ENCODE measurements around the gene NACC2.

NACC2 gene

GRCh38 chr9:135973277-135974219 lies 121.5 kb downstream of the NACC2 start:
- no peak overlapping the region for H3K4me3 ChIP-seq (ENCODE audit: control insufficient read depth, low read depth, low read length)
- TF ChIP-seq CTCF (IDR thresholded peaks at IDR 0.05; ENCODE audit: control insufficient read depth, insufficient read depth, low read depth, low read length, missing control alignments): no peak
- DNase-seq (ENCODE audit: low read depth): no peak

- no peak for TF ChIP-seq CTCF (IDR thresholded peaks at IDR 0.05; ENCODE audit: control insufficient read depth, insufficient read depth, low read depth, low read length, missing control alignments)
- no peak overlapping the region for H3K4me3 ChIP-seq (ENCODE audit: control insufficient read depth, low read depth, low read length)
- no peak for DNase-seq (ENCODE audit: low read depth)
Observed at GRCh38 chr9:135971892-135972291, 123.2 kb downstream of the NACC2 start.

- TF ChIP-seq CTCF (IDR thresholded peaks at IDR 0.05; ENCODE audit: control insufficient read depth, insufficient read depth, low read depth, low read length, missing control alignments): no peak
- no peak overlapping the region for H3K4me3 ChIP-seq (ENCODE audit: control insufficient read depth, low read depth, low read length)
- DNase-seq (ENCODE audit: low read depth): peak; percentile 35
Observed at GRCh38 chr9:135971111-135971766, 123.8 kb downstream of the NACC2 start.

GRCh38 chr9:135970128-135970815 lies 124.8 kb downstream of the NACC2 start:
- no peak overlapping the region for H3K4me3 ChIP-seq (ENCODE audit: control insufficient read depth, low read depth, low read length)
- TF ChIP-seq CTCF (IDR thresholded peaks at IDR 0.05; ENCODE audit: control insufficient read depth, insufficient read depth, low read depth, low read length, missing control alignments): no peak
- DNase-seq (ENCODE audit: low read depth): no peak

DNA sequence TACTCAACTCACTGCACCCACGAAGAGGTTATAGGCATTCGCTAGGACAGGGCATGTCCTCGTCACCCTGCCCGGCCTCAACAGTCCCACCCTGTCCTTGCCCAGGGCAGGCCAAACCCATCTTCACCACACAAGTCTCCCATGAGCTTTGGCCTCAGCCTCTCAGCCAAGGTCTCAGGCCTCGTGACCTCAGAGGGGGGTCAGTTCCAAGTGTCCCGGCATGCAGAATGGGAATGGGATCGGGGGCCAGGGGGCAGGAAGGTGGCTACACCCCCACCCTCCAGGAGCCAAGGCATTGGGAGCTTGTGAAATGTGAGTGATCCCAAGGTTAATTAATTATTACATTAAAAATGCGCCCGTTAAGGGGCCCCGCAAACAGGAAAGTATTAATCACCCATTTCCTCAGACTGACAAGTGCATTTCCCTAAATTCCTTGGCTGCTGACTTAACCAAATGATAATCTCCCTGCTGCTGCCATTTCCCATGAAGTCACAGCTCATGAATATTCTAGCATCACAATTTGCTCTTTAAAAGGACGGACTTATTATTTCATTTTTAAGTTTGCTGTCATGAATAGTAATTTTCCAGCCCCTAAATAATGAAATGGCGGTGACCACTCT lies 125.9 kb downstream of the NACC2 start:
- no peak for TF ChIP-seq CTCF (IDR thresholded peaks at IDR 0.05; ENCODE audit: control insufficient read depth, insufficient read depth, low read depth, low read length, missing control alignments)
- H3K4me3 ChIP-seq (ENCODE audit: control insufficient read depth, low read depth, low read length): no peak overlapping the region
- no peak for DNase-seq (ENCODE audit: low read depth)

- no peak for TF ChIP-seq CTCF (IDR thresholded peaks at IDR 0.05; ENCODE audit: control insufficient read depth, insufficient read depth, low read depth, low read length, missing control alignments)
- no peak overlapping the region for H3K4me3 ChIP-seq (ENCODE audit: control insufficient read depth, low read depth, low read length)
- DNase-seq (ENCODE audit: low read depth): no peak
Observed at GRCh38 chr9:135968601-135969000, 126.5 kb downstream of the NACC2 start.
